GM23248 (cell line): ENCODE measurements around the gene VWA2.

Source experiments
- EZH2 ChIP-seq: fragments of 200-600 bp; sonication (generic); IDR thresholded peaks from 2 replicates; pipeline ENCODE4 v1.6.1; 2018; ENCODE audit warnings: antibody characterized with exemption, mild to moderate bottlenecking; ENCODE audit not compliant: insufficient read depth, poor library complexity, severe bottlenecking
- EZH2phosphoT487 ChIP-seq: fragments of 200-600 bp; sonication (generic); IDR thresholded peaks from 2 replicates; pipeline ENCODE4 v1.6.1; 2018; ENCODE audit warnings: antibody characterized with exemption, moderate library complexity, mild to moderate bottlenecking, low read depth; ENCODE audit not compliant: insufficient read depth

- TF ChIP-seq EZH2 = no peak
- TF ChIP-seq EZH2phosphoT487 = no peak
Observed at GRCh38 chr10:114258274-114258840, 19.3 kb downstream of the VWA2 start.
